Measurements from ENCODE around the gene ITPR1. TPM values are rescaled to one million over a fixed set of nuclear protein-coding genes. Genes with fewer than 3 reads are reported as not detected.

The ITPR1 gene
- total RNA-seq, 4 donors from 2014 or later = 14.7 to 45.1 (median 21.0) TPM

DNA sequence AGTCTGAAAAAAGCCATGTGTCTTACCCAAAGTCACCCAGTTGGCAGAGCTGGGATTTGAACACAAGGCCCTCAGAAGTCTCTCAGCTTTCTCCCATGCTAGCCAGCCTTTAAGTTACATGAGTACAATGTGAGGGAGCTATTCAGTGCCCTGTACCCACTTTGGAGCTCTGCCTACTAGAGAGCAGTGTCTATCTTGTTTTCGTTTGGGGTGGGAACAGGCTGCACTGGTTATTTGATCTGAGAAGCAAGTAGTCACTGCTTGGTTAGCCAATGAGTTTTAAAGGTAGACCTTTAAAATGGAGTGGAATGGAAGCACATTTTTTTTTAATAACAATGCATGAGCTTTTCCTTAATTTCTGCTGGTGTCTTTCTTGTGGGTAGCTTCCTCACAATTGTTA is 255.0 kb downstream of the ITPR1 start:
- WGBS = 67% methylated on average over 1 of the region's 1 CpG
- Histone ChIP-seq H3K4me1 (peaks cover 38% of the 10 kb centered on the region), H3K36me3 (no peaks in the 10 kb centered on the region), H3K4me3 (no peak overlapping the region), H3K27me3 (no peaks in the 10 kb centered on the region), H3K9me3 (no peaks in the 10 kb centered on the region), H3K27ac (no peak overlapping the region)
- TF ChIP-seq, protein P1, sequence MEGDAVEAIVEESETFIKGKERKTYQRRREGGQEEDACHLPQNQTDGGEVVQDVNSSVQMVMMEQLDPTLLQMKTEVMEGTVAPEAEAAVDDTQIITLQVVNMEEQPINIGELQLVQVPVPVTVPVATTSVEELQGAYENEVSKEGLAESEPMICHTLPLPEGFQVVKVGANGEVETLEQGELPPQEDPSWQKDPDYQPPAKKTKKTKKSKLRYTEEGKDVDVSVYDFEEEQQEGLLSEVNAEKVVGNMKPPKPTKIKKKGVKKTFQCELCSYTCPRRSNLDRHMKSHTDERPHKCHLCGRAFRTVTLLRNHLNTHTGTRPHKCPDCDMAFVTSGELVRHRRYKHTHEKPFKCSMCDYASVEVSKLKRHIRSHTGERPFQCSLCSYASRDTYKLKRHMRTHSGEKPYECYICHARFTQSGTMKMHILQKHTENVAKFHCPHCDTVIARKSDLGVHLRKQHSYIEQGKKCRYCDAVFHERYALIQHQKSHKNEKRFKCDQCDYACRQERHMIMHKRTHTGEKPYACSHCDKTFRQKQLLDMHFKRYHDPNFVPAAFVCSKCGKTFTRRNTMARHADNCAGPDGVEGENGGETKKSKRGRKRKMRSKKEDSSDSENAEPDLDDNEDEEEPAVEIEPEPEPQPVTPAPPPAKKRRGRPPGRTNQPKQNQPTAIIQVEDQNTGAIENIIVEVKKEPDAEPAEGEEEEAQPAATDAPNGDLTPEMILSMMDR (IDR thresholded peaks at IDR 0.05) = no peak
- TF ChIP-seq EP300 (IDR thresholded peaks at IDR 0.05) (no peak), POLR2A (IDR thresholded peaks at IDR 0.05) (no peak), POLR2AphosphoS5 (IDR thresholded peaks at IDR 0.05) (no peak)
- DNase-seq (ENCODE audit: low spot score in 2 of 2) = no peak

DNA sequence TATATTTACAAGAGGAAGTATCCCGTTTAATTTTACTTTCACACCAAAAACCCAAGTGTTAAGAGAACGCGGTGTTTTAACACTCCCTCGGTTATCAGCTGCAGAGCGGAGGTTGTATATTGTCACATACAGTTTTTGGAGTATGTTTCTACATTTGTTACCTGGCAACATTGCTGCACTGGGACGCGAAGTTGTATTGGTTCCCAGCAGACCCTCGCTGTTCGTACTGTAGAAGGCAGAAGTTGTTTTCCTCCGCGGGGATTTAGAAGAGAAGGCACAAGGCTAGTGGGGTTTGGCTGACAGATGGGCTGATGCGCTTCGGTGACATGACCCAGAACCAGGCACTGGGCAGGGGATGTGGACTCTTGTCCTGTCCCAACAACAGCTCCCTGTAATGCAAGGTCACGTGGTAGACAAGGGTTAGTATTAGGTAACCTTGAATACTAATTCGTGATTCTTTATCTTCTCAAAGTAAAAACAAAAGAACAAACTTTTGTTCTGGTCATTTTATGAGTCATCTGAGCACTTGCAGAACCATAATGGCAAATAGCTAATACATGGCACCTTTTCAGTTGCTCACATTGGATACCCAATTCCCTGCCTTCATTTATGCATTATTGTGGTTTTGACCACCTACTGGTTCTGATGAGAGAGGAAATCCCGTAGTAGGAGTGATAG is 255.7 kb downstream of the ITPR1 start:
- H3K27me3 ChIP-seq = no peaks in the 10 kb centered on the region
- no peaks in the 10 kb centered on the region for H3K36me3 ChIP-seq
- H3K4me3 ChIP-seq = no peak overlapping the region
- peaks cover 36% of the 10 kb centered on the region for H3K4me1 ChIP-seq
- WGBS = 91% methylated on average over 16 of the region's 16 CpGs
- no peaks in the 10 kb centered on the region for H3K9me3 ChIP-seq
- no peak overlapping the region for H3K27ac ChIP-seq
- no peak for DNase-seq (ENCODE audit: low spot score in 2 of 2)
- no peak for TF ChIP-seq POLR2A (IDR thresholded peaks at IDR 0.05)
- TF ChIP-seq EP300 (IDR thresholded peaks at IDR 0.05) = no peak

DNA sequence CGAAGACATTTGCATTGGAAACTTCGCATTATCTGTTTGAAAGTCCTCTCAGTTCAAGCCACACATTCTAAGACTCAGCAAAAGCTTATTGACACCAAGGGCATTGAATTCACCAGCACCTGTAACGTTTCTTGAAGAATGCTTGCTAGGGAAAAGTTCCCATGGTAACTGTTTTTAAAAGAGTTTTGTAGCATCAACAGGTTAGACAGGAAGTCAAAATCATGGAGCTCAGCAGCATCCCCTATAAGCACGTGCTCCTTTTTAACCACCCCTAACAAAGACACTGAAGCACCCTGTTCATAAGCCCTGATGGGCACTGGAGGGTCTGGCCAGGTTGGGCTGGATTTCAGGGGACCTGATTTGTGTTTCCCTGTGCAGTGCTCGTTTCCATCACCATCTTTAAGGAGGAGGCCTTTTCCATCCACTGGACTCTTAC is 256.4 kb downstream of the ITPR1 start:
- no peaks in the 10 kb centered on the region for H3K27me3 ChIP-seq
- H3K36me3 ChIP-seq = no peaks in the 10 kb centered on the region
- no peaks in the 10 kb centered on the region for H3K9me3 ChIP-seq
- no peak overlapping the region for H3K4me3 ChIP-seq
- TF ChIP-seq, protein P1 (IDR thresholded peaks at IDR 0.05) = no peak
- no peak for TF ChIP-seq POLR2A (IDR thresholded peaks at IDR 0.05)
- TF ChIP-seq POLR2AphosphoS5 (IDR thresholded peaks at IDR 0.05) = no peak
- no peak for TF ChIP-seq EP300 (IDR thresholded peaks at IDR 0.05)
- DNase-seq (ENCODE audit: low spot score in 2 of 2) = no peak
- peak overlapping the region; percentile 82 for H3K27ac ChIP-seq
- peaks cover 36% of the 10 kb centered on the region for H3K4me1 ChIP-seq
- WGBS = 76% methylated on average over 5 of the region's 5 CpGs

- Histone ChIP-seq H3K4me1 (peaks cover 40% of the 10 kb centered on the region), H3K27ac (peak overlapping the region; percentile 82), H3K9me3 (no peaks in the 10 kb centered on the region), H3K36me3 (no peaks in the 10 kb centered on the region), H3K4me3 (no peak overlapping the region), H3K27me3 (no peaks in the 10 kb centered on the region)
- 28% methylated on average over 7 of the region's 7 CpGs for WGBS
- DNase-seq (ENCODE audit: low spot score in 2 of 2) = no peak
- TF ChIP-seq, protein P1 (IDR thresholded peaks at IDR 0.05) = no peak
- TF ChIP-seq EP300 (IDR thresholded peaks at IDR 0.05) = no peak
- no peak for TF ChIP-seq POLR2A (IDR thresholded peaks at IDR 0.05)
- TF ChIP-seq POLR2AphosphoS5 (IDR thresholded peaks at IDR 0.05) = no peak
Observed at GRCh38 chr3:4750306-4750968, 257.3 kb downstream of the ITPR1 start.

GRCh38 chr3:4751029-4751501 is 257.9 kb downstream of the ITPR1 start:
- Histone ChIP-seq H3K4me1 (peaks cover 45% of the 10 kb centered on the region), H3K4me3 (no peak overlapping the region), H3K27me3 (no peaks in the 10 kb centered on the region), H3K36me3 (no peaks in the 10 kb centered on the region), H3K9me3 (no peaks in the 10 kb centered on the region), H3K27ac (peak overlapping the region; percentile 82)
- TF ChIP-seq, protein P1 (IDR thresholded peaks at IDR 0.05) = no peak
- TF ChIP-seq POLR2AphosphoS5 (IDR thresholded peaks at IDR 0.05) (no peak), EP300 (IDR thresholded peaks at IDR 0.05) (no peak), POLR2A (IDR thresholded peaks at IDR 0.05) (no peak)
- 48% methylated on average over 7 of the region's 7 CpGs for WGBS
- no peak for DNase-seq (ENCODE audit: low spot score in 2 of 2)
